Lower leg skin (tissue), 4 donors: ENCODE results near the gene KCNE4. TPM values are rescaled to one million over a fixed set of nuclear protein-coding genes. Genes with fewer than 3 reads are reported as not detected.

Experiments
- DNase-seq, 2 donors: peaks; one replicate each; pipeline ENCODE4 v3.0.0-alpha.2; 2019; ENCODE audit warnings: low spot score in 2 of 2
- H3K4me3 ChIP-seq: fragments of 200-600 bp; sonication (generic); 2 replicates; pipeline ENCODE4 v1.5.1; 2017; ENCODE audit warnings: mild to moderate bottlenecking, low read depth; ENCODE audit not compliant: poor library complexity, severe bottlenecking
- CTCF ChIP-seq, 3 donors: fragments of 450-650 bp; IDR thresholded peaks; one replicate each; pipeline ENCODE4 v1.5.1; 2016; ENCODE audit warnings: antibody characterized with exemption in 3 of 3, mild to moderate bottlenecking in 3 of 3, moderate library complexity in 2 of 3
- POLR2A ChIP-seq, 2 donors: fragments of 450-650 bp; IDR thresholded peaks; one replicate each; pipeline ENCODE4 v1.6.1; 2016 to 2017; ENCODE audit warnings: antibody characterized with exemption in 2 of 2, mild to moderate bottlenecking in 1 of 2, moderate library complexity in 1 of 2
- WGBS, 2 donors: methylation state at CpG; one replicate each; pipeline ENCODE4 v1.1.5; 2018; 5-methylcytosine and 5-hydroxymethylcytosine counted together
- intact Hi-C: fragments of 100-400 bp; cut with DNase I; formaldehyde crosslinking; loops from one replicate; pipeline ENCODE4 v1.15.0; 2023; ENCODE audit warnings: low total_unique reads
- total RNA-seq, 4 donors: library from RNA; depleted of rRNA; stranded (reverse); fragments of >200 nt; gene quantifications; one replicate each; pipeline ENCODE4 v1.1.0, GENCODE V29; 2016

The KCNE4 gene
- total RNA-seq, 4 donors from 2014 or later, result 0.95 to 4.1 (median 1.7) TPM

DNA sequence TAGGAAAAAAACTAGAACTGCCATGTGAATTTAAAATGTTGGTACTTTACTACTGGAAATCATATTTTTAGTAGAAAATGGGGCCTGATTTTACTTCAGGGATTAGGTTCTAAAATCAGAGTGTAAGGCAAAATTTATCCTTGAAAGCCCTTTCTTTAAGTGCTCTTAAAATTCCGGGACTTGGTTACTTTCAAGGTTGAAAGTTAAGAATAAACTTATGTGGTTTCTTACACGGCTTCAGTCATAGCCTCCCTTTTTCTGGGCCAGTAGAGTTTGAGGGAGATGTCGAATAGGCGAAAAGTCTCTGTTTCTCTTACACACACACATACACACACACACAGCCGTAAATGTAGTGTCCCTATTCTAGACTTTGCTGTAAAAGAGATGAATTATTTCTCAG, 13.1 kb downstream of the KCNE4 start:
- TF ChIP-seq CTCF (IDR thresholded peaks at IDR 0.05), result no peak
- no peak for TF ChIP-seq POLR2A (IDR thresholded peaks at IDR 0.05)
- intact Hi-C loops, result no loop called here
- WGBS, 2 donors, result 87 to 90% methylated on average over 5 of the region's 5 CpGs

GRCh38 chr2:223066721-223067120, 14.7 kb downstream of the KCNE4 start:
- intact Hi-C loops, result no loop called here
- TF ChIP-seq POLR2A (IDR thresholded peaks at IDR 0.05) (no peak), CTCF (IDR thresholded peaks at IDR 0.05) (no peak)
- H3K4me3 ChIP-seq, result no peak overlapping the region
- WGBS, 2 donors, result 90 to 91% methylated on average over 5 of the region's 5 CpGs
- DNase-seq, result no peak

More for the DNA sequence above, 13.1 kb downstream of the KCNE4 start:
- no peak overlapping the region for H3K4me3 ChIP-seq
- no peak for DNase-seq

DNA sequence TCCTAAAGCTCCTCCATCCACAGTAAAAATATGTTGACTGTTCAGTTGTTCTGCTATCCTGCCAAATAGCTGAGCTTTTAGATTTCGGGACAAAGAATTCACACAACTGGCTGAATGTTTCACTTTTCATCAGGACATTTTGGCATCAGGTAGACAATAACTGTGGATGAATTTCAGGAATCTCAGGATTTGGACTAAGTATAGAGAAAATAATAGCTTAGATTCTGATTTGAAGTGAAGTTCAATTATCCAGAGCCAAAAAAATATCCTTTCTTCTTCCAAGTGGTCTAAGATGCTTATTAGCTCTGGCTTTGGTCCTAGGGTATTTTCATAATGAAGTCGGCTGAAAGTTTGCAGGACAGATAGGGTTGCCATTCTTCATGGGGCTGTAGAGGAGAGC, 16.1 kb downstream of the KCNE4 start:
- intact Hi-C loops, result no loop called here

DNA sequence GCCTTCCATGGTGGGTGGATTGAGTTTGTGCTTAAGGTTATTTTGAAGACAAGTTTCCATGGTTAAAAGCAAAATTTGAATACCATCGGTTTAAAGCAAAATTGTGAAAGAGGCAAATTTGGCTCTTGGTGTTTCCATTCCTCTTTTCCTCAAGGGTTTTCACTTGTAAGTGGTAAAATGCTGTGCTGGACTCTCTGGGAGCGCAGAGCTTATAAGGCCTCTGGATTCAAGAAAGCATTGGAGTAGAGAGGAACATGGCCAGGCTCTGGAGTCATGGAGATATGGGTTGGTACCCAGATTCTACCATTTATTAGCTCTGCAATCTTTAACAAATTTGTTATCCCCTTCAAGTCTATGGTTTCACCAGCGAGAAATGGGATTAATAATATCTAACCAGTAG, 17.5 kb downstream of the KCNE4 start:
- DNase-seq, result no peak
- intact Hi-C loops, result no loop called here
- TF ChIP-seq POLR2A (IDR thresholded peaks at IDR 0.05) (no peak), CTCF (IDR thresholded peaks at IDR 0.05) (no peak)
- no peak overlapping the region for H3K4me3 ChIP-seq
- 84 to 87% methylated on average over 3 of the region's 3 CpGs for WGBS, 2 donors

More for the DNA sequence above, 16.1 kb downstream of the KCNE4 start:
- TF ChIP-seq POLR2A (IDR thresholded peaks at IDR 0.05) (no peak), CTCF (IDR thresholded peaks at IDR 0.05) (no peak)
- DNase-seq, result no peak
- 50 to 60% methylated on average over 2 of the region's 2 CpGs for WGBS, 2 donors
- H3K4me3 ChIP-seq, result no peak overlapping the region

GRCh38 chr2:223069988-223070387, 18.0 kb downstream of the KCNE4 start:
- 93 to 100% methylated on average over 1 of the region's 1 CpG for WGBS, 2 donors
- no peak for DNase-seq
- no peak for TF ChIP-seq POLR2A (IDR thresholded peaks at IDR 0.05)
- TF ChIP-seq CTCF (IDR thresholded peaks at IDR 0.05), result no peak

DNA sequence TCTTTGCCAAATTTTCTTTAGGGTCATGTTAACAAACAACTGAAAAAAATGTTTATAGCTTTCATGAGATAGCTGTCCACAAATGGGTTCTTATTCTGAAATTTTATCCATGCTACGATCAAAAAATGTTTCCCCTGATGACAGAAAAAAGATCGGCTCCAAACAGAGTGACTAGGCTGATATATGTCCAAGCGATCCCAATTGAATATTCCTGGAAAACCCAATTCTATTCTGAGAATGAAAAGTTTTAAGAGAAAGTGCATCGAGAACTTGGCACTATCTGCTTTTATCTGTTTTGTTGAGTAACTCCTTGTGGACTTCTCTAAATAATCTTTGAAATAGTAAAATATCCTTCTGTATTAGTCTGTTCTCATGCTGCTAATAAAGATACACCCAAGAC, 19.1 kb downstream of the KCNE4 start:
- DNase-seq, result no peak
- TF ChIP-seq CTCF (IDR thresholded peaks at IDR 0.05) (no peak), POLR2A (IDR thresholded peaks at IDR 0.05) (no peak)
- H3K4me3 ChIP-seq, result no peak overlapping the region
- intact Hi-C loops, result no loop called here
- WGBS, 2 donors, result 70 to 73% methylated on average over 4 of the region's 4 CpGs

More at GRCh38 chr2:223069988-223070387, 18.0 kb downstream of the KCNE4 start:
- H3K4me3 ChIP-seq, result no peak overlapping the region
- intact Hi-C loops, result no loop called here
